Measurements from ENCODE around the gene ABHD10.

The ABHD10 gene

GRCh38 chr3:111963424-111963823 is 15.4 kb upstream of the ABHD10 start:
- DNase-seq (ENCODE audit: low read depth in 2 of 3, low spot score in 2 of 3) = no peak

GRCh38 chr3:111965484-111965883 is 13.3 kb upstream of the ABHD10 start:
- no peak for DNase-seq (ENCODE audit: low read depth in 2 of 3, low spot score in 2 of 3)

- no peak for DNase-seq (ENCODE audit: low read depth in 2 of 3, low spot score in 2 of 3)
Measured at GRCh38 chr3:111967068-111967467, 11.8 kb upstream of the ABHD10 start.

- DNase-seq (ENCODE audit: low read depth in 2 of 3, low spot score in 2 of 3) = peak; percentile 42 to 75 (median 45)
Measured at GRCh38 chr3:111967651-111968274, 11.1 kb upstream of the ABHD10 start.

- DNase-seq (ENCODE audit: low read depth in 2 of 3, low spot score in 2 of 3) = no peak
Measured at GRCh38 chr3:111968319-111969054, 10.3 kb upstream of the ABHD10 start.

- DNase-seq (ENCODE audit: low read depth in 2 of 3, low spot score in 2 of 3) = no peak
Measured at GRCh38 chr3:111970376-111970775, 8.4 kb upstream of the ABHD10 start.

- DNase-seq (ENCODE audit: low read depth in 2 of 3, low spot score in 2 of 3) = no peak
Measured at GRCh38 chr3:111971533-111972130, 7.2 kb upstream of the ABHD10 start.

GRCh38 chr3:111972891-111973290 is 5.9 kb upstream of the ABHD10 start:
- DNase-seq (ENCODE audit: low read depth in 2 of 3, low spot score in 2 of 3) = no peak

- no peak for DNase-seq (ENCODE audit: low read depth in 2 of 3, low spot score in 2 of 3)
Measured at GRCh38 chr3:111975131-111975530, 3.7 kb upstream of the ABHD10 start.

GRCh38 chr3:111976254-111976653 is 2.6 kb upstream of the ABHD10 start:
- no peak for DNase-seq (ENCODE audit: low read depth in 2 of 3, low spot score in 2 of 3)

- DNase-seq (ENCODE audit: low read depth in 2 of 3, low spot score in 2 of 3) = no peak
Measured at GRCh38 chr3:111979434-111980038, 710 bp downstream of the ABHD10 start.

- DNase-seq (ENCODE audit: low read depth in 2 of 3, low spot score in 2 of 3) = no peak
Measured at GRCh38 chr3:111980716-111981456, 2.1 kb downstream of the ABHD10 start.

- DNase-seq (ENCODE audit: low read depth in 2 of 3, low spot score in 2 of 3) = no peak
Measured at GRCh38 chr3:111981457-111981763, 2.6 kb downstream of the ABHD10 start.

GRCh38 chr3:111984636-111985298 is 5.9 kb downstream of the ABHD10 start:
- DNase-seq (ENCODE audit: low read depth in 2 of 3, low spot score in 2 of 3) = no peak

- DNase-seq (ENCODE audit: low read depth in 2 of 3, low spot score in 2 of 3) = no peak
Measured at GRCh38 chr3:111986800-111987199, 8.0 kb downstream of the ABHD10 start.

GRCh38 chr3:111989061-111989678 is 10.3 kb downstream of the ABHD10 start:
- DNase-seq (ENCODE audit: low read depth in 2 of 3, low spot score in 2 of 3) = no peak

GRCh38 chr3:111993038-111993437 is 14.2 kb downstream of the ABHD10 start:
- DNase-seq (ENCODE audit: low read depth in 2 of 3, low spot score in 2 of 3) = no peak

- no peak for DNase-seq (ENCODE audit: low read depth in 2 of 3, low spot score in 2 of 3)
Measured at GRCh38 chr3:111998636-111999483, 20.0 kb downstream of the ABHD10 start, which contains the start of gene TAGLN3. TAGLN3 (plus strand) TSS chr3:111998922; CDS start chr3:111999423, 501 bp downstream.

GRCh38 chr3:111999484-112000324 is 20.9 kb downstream of the ABHD10 start:
- no peak for DNase-seq (ENCODE audit: low read depth in 2 of 3, low spot score in 2 of 3)
